Bronchial epithelial cell (primary cell): ENCODE measurements around the gene BCAS3. TPM values are rescaled to one million over a fixed set of nuclear protein-coding genes. Genes with fewer than 3 reads are reported as not detected.

Experiments used
- DNase-seq: peaks from one replicate; pipeline ENCODE4 v3.0.0-alpha.2; 2010; ENCODE audit warnings: low read depth
- FAIRE-seq: peaks from 2 replicates; lab custom pipeline; 2011; peaks lifted over from hg19 to GRCh38; lab: Jason Lieb, UNC
- H3K27me3 ChIP-seq: 2 replicates; pipeline ENCODE4 v1.5.1; 2011; ENCODE audit warnings: low read length; ENCODE audit not compliant: control insufficient read depth, insufficient read depth
- H3K36me3 ChIP-seq: 2 replicates; pipeline ENCODE4 v1.5.1; 2011; ENCODE audit warnings: low read length; ENCODE audit not compliant: control insufficient read depth, insufficient read depth
- H3K4me3 ChIP-seq: 2 replicates; pipeline ENCODE4 v1.5.1; 2011; ENCODE audit warnings: mild to moderate bottlenecking, low read depth, low read length, control low read depth
- CTCF ChIP-seq: IDR thresholded peaks from 2 replicates; pipeline ENCODE4 v1.5.1; 2011; ENCODE audit warnings: mild to moderate bottlenecking, moderate library complexity, low read length, control low read depth, inconsistent platforms; ENCODE audit not compliant: insufficient read depth, severe bottlenecking
- total RNA-seq: library from RNA; depleted of rRNA; stranded (reverse); fragments of >200 nt; gene quantifications from 2 replicates; pipeline ENCODE4 v1.2.1, GENCODE V29; 2014

The BCAS3 gene
- total RNA-seq, 1 donor from 2014 or later, result 10.3 TPM

- TF ChIP-seq CTCF, result no peak
- Histone ChIP-seq H3K4me3 (no peak overlapping the region), H3K36me3 (no peaks in the 10 kb centered on the region), H3K27me3 (no peaks in the 10 kb centered on the region)
- DNase-seq, result no peak
- no peak for FAIRE-seq
Measured at GRCh38 chr17:61331178-61331577, 653.5 kb downstream of the BCAS3 start.

GRCh38 chr17:61331886-61332285 lies 654.2 kb downstream of the BCAS3 start:
- H3K27me3 ChIP-seq, result peaks cover 2% of the 10 kb centered on the region
- FAIRE-seq (no peak), DNase-seq (no peak)
- no peak overlapping the region for H3K4me3 ChIP-seq
- no peaks in the 10 kb centered on the region for H3K36me3 ChIP-seq
- no peak for TF ChIP-seq CTCF

- no peak for TF ChIP-seq CTCF
- Histone ChIP-seq H3K27me3 (peaks cover 6% of the 10 kb centered on the region), H3K4me3 (no peak overlapping the region), H3K36me3 (no peaks in the 10 kb centered on the region)
- DNase-seq, result no peak
- FAIRE-seq, result no peak
Measured at GRCh38 chr17:61333136-61333535, 655.5 kb downstream of the BCAS3 start.

- H3K27me3 ChIP-seq, result peaks cover 6% of the 10 kb centered on the region
- no peak for TF ChIP-seq CTCF
- no peak overlapping the region for H3K4me3 ChIP-seq
- H3K36me3 ChIP-seq, result no peaks in the 10 kb centered on the region
- DNase-seq (no peak), FAIRE-seq (no peak)
Measured at GRCh38 chr17:61334673-61335072, 657.0 kb downstream of the BCAS3 start.

GRCh38 chr17:61335105-61335844 lies 657.6 kb downstream of the BCAS3 start:
- FAIRE-seq (no peak), DNase-seq (no peak)
- TF ChIP-seq CTCF, result no peak

More at GRCh38 chr17:61335105-61335844, 657.6 kb downstream of the BCAS3 start:
- Histone ChIP-seq H3K4me3 (no peak overlapping the region), H3K27me3 (peaks cover 6% of the 10 kb centered on the region), H3K36me3 (no peaks in the 10 kb centered on the region)
